ENCODE data around the gene PARD3B. TPM values are rescaled to one million over a fixed set of nuclear protein-coding genes. Genes with fewer than 3 reads are reported as not detected.

PARD3B gene
- total RNA-seq, 1 experiment from 2014 or later, result 6.4 TPM

DNA sequence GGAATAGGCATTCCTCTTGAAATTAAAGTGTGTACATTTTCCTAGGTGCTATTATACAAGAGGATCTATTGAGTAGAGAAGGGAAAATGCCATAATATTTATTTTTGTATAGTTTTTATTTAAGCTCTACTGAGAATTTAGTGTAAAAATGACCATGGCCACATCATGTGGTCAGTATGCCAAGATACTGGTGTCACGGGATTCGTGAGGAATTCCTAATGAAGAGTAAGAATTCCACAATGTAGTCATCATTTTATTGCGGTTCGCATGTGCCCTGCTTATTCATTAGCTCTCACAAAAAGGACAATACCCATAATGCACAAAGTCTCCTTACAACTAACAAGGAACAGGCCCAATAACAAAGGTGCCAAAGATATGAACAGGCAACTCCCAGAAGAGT lies 39.3 kb upstream of the PARD3B start:
- Histone ChIP-seq H2BK15ac (ENCODE audit: low read depth, low read length) (no peak overlapping the region), H2AFZ (ENCODE audit: low read length) (no peak overlapping the region), H3K27ac (ENCODE audit: insufficient read length, low read depth, low read length) (no peak overlapping the region), H3K27me3 (ENCODE audit: insufficient read depth, low read length) (no peaks in the 10 kb centered on the region), H3K56ac (ENCODE audit: insufficient read length, low read depth, low read length) (no peak overlapping the region), H3K4me1 (ENCODE audit: insufficient read depth, low read length) (no peaks in the 10 kb centered on the region), H2BK12ac (ENCODE audit: insufficient read length, low read depth, low read length) (no peak overlapping the region), H3K23ac (ENCODE audit: insufficient read length, low read depth, low read length) (no peak overlapping the region), H3K9ac (ENCODE audit: extremely low read depth, insufficient read length, low read length) (no peak overlapping the region), H3K18ac (ENCODE audit: insufficient read length, low read depth, low read length) (no peak overlapping the region), H2AK5ac (ENCODE audit: insufficient read length, low read length) (no peak overlapping the region), H3K79me1 (ENCODE audit: insufficient read depth, low read depth, low read length, poor library complexity, severe bottlenecking) (no peaks in the 10 kb centered on the region), H3K14ac (ENCODE audit: insufficient read depth, low read length) (no peak overlapping the region), H3K4me2 (ENCODE audit: insufficient read depth, insufficient read length, low read length) (no peak overlapping the region), H2BK5ac (ENCODE audit: insufficient read length, low read length) (no peak overlapping the region), H2BK120ac (ENCODE audit: low read depth, low read length, poor library complexity, severe bottlenecking) (no peak overlapping the region), H4K20me1 (ENCODE audit: control insufficient read depth, insufficient read depth, insufficient read length) (no peaks in the 10 kb centered on the region), H3K79me2 (ENCODE audit: insufficient read depth, low read length) (no peaks in the 10 kb centered on the region), H2BK20ac (ENCODE audit: low read depth, low read length, poor library complexity, severe bottlenecking) (no peak overlapping the region), H4K8ac (replicated peaks; ENCODE audit: insufficient read length, low read depth, low read length) (no peak overlapping the region), H3T11ph (ENCODE audit: low read length) (no peak overlapping the region), H3K9me3 (ENCODE audit: control insufficient read depth, low read depth, low read length) (no peaks in the 10 kb centered on the region), H3K4ac (ENCODE audit: low read depth, low read length) (no peak overlapping the region), H3K23me2 (ENCODE audit: insufficient read length, low read depth, low read length, poor library complexity, severe bottlenecking) (no peaks in the 10 kb centered on the region), H4K91ac (ENCODE audit: insufficient read length, low read depth, low read length) (no peak overlapping the region), H4K5ac (ENCODE audit: insufficient read length, low read depth, low read length) (no peak overlapping the region)
- DNase-seq, result no peak
- Mint-ChIP-seq H3K36me3 (ENCODE audit: insufficient read depth in 1 of 3, low read depth in 3 of 3) (no peaks in the 10 kb centered on the region), H3K4me1 (no peaks in the 10 kb centered on the region), H3K9me3 (no peaks in the 10 kb centered on the region), H3K27ac (no peak overlapping the region; a peak in 1 of 7 replicates), H3K4me3 (no peak overlapping the region), H3K27me3 (ENCODE audit: low read depth) (no peaks in the 10 kb centered on the region)
- WGBS (ENCODE audit: extremely low coverage, insufficient read length, low lambda C conversion rate), result no CpG with 5 or more reads among the region's 4 CpGs
- TF ChIP-seq, protein P1, sequence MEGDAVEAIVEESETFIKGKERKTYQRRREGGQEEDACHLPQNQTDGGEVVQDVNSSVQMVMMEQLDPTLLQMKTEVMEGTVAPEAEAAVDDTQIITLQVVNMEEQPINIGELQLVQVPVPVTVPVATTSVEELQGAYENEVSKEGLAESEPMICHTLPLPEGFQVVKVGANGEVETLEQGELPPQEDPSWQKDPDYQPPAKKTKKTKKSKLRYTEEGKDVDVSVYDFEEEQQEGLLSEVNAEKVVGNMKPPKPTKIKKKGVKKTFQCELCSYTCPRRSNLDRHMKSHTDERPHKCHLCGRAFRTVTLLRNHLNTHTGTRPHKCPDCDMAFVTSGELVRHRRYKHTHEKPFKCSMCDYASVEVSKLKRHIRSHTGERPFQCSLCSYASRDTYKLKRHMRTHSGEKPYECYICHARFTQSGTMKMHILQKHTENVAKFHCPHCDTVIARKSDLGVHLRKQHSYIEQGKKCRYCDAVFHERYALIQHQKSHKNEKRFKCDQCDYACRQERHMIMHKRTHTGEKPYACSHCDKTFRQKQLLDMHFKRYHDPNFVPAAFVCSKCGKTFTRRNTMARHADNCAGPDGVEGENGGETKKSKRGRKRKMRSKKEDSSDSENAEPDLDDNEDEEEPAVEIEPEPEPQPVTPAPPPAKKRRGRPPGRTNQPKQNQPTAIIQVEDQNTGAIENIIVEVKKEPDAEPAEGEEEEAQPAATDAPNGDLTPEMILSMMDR (conservative IDR thresholded peaks at IDR 0.05), result no peak

Data from H9 (cell line).